ENCODE measurements around the gene GPAM.

The GPAM gene

DNA sequence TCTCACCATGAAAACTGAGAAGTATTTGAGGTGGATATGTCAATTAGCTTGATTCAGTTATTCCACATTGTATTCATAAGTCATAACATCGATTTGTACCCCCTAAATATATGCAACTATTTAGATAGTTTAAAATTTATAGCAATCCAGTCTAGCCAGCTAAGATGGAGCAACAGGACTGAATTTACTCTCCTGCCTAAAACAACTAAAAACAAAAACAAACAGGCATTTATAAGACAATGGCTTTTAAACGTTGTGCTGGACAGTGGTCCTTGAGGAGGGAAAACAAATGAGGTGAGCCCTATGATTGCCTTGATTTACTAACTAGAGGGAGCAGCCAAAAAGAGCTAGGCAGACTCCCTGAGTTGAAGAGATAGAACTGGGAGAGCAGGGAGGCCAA is 814 bp upstream of the GPAM start:
- DNase-seq = no peak

DNA sequence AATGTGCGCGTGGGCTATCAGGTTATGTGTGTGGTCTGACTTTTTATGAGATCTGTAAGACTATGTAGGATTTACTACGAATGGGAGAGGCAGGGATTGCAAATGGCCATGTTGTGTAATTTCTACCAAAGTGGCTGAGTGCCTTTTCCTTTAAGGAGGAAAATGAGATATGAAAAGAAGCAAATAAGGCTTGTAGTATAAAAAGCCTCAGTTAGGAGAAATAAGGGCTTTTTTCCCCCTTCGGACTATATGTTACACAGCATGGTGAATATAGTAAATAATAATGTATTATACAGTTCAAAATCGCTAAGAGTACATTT is 447 bp upstream of the GPAM start:
- no peak for DNase-seq

GRCh38 chr10:112182784-112183328 is 709 bp downstream of the GPAM start:
- DNase-seq = no peak

GRCh38 chr10:112177247-112177646 is 6.3 kb downstream of the GPAM start:
- no peak for DNase-seq

DNA sequence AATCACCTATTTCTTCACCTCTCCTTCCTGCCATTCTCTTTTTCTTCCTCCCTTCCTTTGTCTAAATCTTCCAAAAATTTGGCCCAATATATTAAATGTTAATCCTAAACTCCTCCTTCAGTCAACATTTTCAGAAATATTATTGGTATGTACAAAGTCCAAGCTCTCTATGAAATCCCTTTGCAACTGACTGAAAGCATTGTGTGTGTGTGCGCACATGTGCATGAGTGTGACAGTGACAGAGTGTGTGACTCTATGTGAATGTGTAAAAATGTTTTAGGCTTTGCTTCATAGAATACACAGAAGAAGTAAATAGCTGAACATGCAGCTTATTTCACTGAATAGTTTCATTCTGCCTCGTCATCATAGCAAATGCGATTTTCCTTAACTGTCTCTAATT is 7.0 kb downstream of the GPAM start:
- no peak for DNase-seq

DNA sequence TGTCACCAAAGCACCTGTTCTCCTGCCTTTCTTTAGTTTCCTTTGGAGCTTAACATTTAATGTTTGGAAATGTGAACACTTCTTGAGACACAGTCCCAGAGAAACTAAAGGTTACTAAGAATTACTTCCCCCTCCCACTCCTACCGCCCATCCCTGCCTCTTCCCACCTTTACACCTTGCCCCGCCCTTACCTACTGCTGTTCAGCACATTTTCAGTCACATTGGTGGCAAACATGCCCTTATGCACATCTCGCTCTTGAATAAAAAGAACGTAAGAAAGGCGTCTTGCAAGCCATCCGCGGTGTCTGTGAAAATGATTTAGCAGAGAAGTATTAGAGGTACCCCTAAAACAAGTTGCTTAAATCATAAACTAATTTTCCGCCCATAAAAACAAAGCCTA is 8.2 kb downstream of the GPAM start:
- DNase-seq = no peak

DNA sequence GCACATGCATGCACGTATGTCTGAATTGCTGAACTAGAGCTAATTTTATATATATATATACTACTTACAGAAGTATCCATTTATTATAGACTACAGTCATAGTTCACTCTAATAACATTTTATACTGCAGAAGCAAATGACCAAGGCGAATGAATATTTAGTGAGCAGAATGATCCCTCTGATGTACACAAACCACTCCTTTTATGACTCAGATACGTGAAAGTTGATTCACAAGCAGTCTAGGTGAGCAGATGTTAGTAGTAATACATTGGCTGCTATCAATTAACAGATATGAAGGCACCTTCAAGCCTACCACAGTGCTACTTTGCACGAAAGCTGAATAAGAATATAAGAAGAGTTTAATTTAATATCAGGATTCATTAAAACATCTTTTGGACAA is 10.4 kb downstream of the GPAM start:
- DNase-seq = no peak

- DNase-seq = no peak
Observed at GRCh38 chr10:112168733-112169132, 14.8 kb downstream of the GPAM start.

GRCh38 chr10:112166800-112167199 is 16.8 kb downstream of the GPAM start:
- DNase-seq = no peak

- DNase-seq = no peak
Observed at GRCh38 chr10:112161757-112162518, 21.6 kb downstream of the GPAM start.

DNA sequence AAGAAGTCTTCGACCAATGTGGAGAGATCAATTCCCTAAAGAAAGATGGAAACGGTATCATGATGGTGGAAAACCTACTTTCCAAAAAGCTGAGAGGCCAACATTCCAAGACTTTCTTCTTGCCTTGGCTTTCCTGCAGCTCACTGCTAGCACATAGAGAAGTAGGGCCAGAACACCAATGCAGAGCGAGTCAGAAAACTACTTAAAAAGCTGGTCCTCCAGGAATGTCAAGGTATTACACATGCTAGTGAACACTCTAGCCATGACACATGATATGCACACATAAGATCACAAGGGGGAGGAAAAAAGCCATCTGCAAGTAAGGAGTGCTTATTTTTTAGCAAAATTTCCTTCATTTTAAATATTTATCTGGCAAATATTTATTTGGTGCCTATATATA is 22.7 kb downstream of the GPAM start:
- DNase-seq = no peak

- DNase-seq = no peak
Observed at GRCh38 chr10:112159469-112159868, 24.1 kb downstream of the GPAM start.

GRCh38 chr10:112151524-112152039 is 32.0 kb downstream of the GPAM start:
- DNase-seq = no peak

GRCh38 chr10:112148331-112148730 is 35.2 kb downstream of the GPAM start:
- no peak for DNase-seq

- DNase-seq = no peak
Observed at GRCh38 chr10:112146799-112147198, 36.8 kb downstream of the GPAM start.

DNA sequence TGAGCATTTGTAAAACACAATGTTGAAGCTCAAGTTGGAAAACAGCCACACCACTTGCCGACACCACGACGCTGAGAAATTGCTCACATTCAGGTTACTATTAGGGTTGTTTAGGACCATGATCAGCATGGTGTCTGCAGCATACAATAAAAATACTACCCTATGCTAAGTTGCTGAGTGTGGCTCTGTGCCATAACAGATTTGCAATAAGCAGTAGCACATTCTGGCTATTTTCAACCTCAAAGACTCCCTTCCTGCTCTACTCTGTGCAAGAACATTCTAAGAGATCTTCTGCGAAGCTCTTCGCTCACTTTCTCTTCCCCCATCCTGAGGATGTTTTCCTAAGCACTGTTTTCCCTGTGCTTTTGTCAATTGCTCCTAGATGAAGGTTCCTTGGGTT is 38.3 kb downstream of the GPAM start:
- no peak for DNase-seq

DNA sequence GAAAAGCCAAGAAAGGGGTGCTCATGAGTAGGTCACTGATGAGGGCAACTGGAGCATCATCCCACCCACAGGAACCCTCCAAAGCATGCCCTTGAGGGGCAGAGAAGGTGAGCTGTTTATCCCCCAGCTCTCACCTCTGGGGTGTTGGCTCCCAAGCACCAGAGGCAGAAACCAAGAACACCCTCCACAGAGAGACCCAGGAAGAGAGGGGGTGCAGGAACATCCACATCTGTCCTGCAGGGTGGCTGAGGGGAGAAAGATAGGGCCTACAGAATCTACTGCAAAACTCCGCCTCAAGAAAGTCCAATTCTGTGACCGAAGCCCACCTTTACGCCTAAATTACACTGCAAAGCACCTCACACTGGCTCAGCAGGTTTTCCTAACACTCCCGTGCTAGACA is 40.1 kb downstream of the GPAM start:
- DNase-seq = no peak

- no peak for DNase-seq
Observed at GRCh38 chr10:112141292-112141691, 42.3 kb downstream of the GPAM start.

DNA sequence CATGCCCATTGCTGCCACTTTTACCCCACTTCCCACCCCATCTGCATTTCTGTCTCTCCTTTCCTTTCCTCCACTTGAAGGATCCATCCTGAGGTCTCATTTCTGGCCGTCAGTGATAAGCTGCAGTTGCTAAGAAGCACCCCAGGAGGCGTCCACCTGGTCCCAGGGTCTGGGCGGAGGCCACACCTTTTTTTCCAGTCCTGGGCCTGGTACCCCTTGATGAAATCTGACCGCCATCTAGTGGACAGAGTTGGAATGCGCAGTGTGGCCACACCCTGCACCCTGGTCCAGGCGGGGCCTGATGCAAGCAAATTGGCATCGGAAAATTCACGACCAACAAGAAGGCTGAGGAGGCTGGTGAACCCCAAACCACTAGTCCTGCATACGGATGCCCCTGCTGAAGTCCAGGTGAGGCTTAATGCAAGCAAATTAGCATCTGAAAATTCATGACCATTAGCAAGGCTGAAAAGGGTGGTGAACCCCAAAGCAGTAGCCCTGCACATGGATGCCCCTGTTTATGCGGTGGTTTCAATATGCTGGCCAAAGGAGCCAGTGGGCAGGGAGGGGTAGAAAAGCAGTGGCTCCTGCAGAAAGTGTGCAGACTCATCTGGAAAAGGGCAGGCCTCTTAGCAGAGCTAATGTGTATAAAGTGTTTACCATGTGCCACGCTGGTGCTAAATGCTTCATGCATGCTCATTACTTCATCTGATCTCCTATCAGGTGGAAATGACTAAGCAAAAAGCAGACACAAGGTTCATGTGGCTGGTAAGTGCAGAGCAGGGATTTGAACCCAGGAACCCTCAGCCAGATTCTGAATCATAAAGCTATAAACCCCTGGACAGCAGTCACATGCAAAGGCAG is 43.2 kb downstream of the GPAM start:
- DNase-seq = peak in 23 of 56 donors; percentile 2 to 55 (median 12)

- no peak for DNase-seq
Observed at GRCh38 chr10:112139176-112139575, 44.4 kb downstream of the GPAM start.

DNA sequence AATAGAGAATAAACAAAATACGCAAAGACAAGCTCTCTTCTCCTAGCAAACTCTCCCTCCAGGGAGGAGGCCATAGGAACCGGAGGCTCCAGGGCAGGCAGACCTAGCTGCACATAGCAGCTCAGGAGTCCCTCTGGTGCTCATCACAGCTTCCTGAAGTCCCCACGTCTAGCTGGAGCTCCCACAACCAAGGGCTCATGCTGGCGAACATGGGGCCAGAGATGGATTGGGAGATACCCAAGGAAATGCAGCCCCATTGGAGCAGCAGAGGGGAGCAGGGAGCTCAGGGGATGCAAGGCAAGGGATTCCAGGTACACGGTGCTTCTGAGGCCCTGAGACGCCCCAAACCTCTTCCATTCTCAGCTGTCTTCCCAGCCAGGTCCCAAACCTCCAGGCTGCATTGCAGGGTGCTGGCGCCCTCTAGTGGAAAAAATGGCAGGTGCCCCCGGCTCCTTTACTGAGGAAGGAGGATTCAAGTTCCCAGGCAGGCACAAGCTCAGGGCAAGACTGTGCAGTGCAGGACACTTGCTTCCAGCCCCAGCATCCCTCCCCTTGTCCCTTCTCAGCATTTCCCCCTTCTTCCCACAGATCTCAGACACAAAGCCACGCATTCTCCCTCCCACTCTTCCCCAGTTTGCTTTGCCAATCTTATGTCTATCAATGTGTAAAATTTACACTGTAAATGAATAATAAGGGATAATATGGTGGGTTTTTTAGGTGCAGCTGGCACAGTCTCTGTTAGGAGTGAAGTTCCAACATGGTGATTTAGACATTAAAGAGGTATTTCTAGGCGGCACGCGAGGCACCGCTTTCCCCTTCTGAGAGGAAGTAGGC is 46.2 kb downstream of the GPAM start:
- peak in 52 of 56 donors; percentile 5 to 84 (median 38) for DNase-seq
